Osteocyte (in vitro differentiated cells): Measurements from ENCODE around the gene DENND1A. TPM values are rescaled to one million over a fixed set of nuclear protein-coding genes. Genes with fewer than 3 reads are reported as not detected.
A peak's percentile ranks its signal among the peaks of the same experiment; 100 is the strongest.

Experiments
- DNase-seq: peaks from one replicate; pipeline ENCODE4 v3.0.0; 2021; ENCODE audit warnings: mixed read lengths; ENCODE audit not compliant: unreplicated experiment; ENCODE audit errors: extremely low spot score
- H3K27ac Mint-ChIP-seq: one replicate; pipeline ENCODE4 v1.8.0; 2021; ENCODE audit warnings: mild to moderate bottlenecking, mixed read lengths; ENCODE audit not compliant: unreplicated experiment
- H3K27me3 Mint-ChIP-seq: one replicate; pipeline ENCODE4 v1.8.0; 2021; ENCODE audit warnings: mixed read lengths; ENCODE audit not compliant: unreplicated experiment
- H3K36me3 Mint-ChIP-seq: one replicate; pipeline ENCODE4 v1.8.0; 2021; ENCODE audit warnings: mixed read lengths; ENCODE audit not compliant: unreplicated experiment
- H3K4me1 Mint-ChIP-seq: one replicate; pipeline ENCODE4 v1.8.0; 2021; ENCODE audit warnings: mixed read lengths; ENCODE audit not compliant: unreplicated experiment
- H3K4me3 Mint-ChIP-seq: one replicate; pipeline ENCODE4 v1.8.0; 2021; ENCODE audit warnings: mild to moderate bottlenecking, moderate library complexity, mixed read lengths; ENCODE audit not compliant: unreplicated experiment
- H3K9me3 Mint-ChIP-seq: one replicate; pipeline ENCODE4 v1.8.0; 2021; ENCODE audit warnings: mixed read lengths; ENCODE audit not compliant: unreplicated experiment
- total RNA-seq: library from RNA; stranded (reverse); gene quantifications from 2 replicates; pipeline ENCODE4 v1.2.1, GENCODE V29; 2021
- TF ChIP-seq, protein P1 (sequence below): fragments of 200-600 bp; sonication (generic); IDR thresholded peaks from 2 replicates; pipeline ENCODE4 v1.5.0; 2021; ENCODE audit warnings: antibody characterized with exemption, mild to moderate bottlenecking, moderate library complexity

The DENND1A gene
- total RNA-seq, 1 donor from 2014 or later, result 19.8 TPM

GRCh38 chr9:123868002-123868401 is 61.9 kb downstream of the DENND1A start:
- Mint-ChIP-seq H3K27me3 (no peaks in the 10 kb centered on the region), H3K9me3 (no peaks in the 10 kb centered on the region), H3K4me3 (peak overlapping the region; percentile 29), H3K36me3 (peaks cover 2% of the 10 kb centered on the region), H3K27ac (peak overlapping the region; percentile 54), H3K4me1 (peaks cover 38% of the 10 kb centered on the region)
- TF ChIP-seq, protein P1, sequence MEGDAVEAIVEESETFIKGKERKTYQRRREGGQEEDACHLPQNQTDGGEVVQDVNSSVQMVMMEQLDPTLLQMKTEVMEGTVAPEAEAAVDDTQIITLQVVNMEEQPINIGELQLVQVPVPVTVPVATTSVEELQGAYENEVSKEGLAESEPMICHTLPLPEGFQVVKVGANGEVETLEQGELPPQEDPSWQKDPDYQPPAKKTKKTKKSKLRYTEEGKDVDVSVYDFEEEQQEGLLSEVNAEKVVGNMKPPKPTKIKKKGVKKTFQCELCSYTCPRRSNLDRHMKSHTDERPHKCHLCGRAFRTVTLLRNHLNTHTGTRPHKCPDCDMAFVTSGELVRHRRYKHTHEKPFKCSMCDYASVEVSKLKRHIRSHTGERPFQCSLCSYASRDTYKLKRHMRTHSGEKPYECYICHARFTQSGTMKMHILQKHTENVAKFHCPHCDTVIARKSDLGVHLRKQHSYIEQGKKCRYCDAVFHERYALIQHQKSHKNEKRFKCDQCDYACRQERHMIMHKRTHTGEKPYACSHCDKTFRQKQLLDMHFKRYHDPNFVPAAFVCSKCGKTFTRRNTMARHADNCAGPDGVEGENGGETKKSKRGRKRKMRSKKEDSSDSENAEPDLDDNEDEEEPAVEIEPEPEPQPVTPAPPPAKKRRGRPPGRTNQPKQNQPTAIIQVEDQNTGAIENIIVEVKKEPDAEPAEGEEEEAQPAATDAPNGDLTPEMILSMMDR, result no peak
- DNase-seq, result no peak

DNA sequence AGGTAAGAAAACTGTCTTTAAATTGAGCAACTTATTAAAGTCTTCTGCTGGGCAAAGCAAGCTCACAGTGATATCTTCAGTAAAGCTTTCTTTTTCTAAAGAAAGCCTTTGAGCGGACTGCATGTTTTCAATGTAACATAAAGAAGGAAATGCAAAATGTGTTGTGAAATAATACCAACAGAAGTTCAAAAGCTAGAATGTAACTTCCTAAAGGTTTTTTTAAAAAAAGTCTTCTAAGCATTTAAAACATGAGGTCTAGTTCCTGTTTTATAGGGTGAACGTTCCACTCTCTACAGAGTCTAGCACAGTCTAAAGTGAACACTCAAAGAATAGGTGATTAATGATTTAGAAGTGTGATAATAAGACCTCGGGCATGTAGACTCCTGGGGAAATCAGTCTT is 62.9 kb downstream of the DENND1A start:
- peaks cover 43% of the 10 kb centered on the region for H3K4me1 Mint-ChIP-seq
- H3K27ac Mint-ChIP-seq, result no peak overlapping the region
- DNase-seq, result no peak
- TF ChIP-seq, protein P1, result no peak
- H3K27me3 Mint-ChIP-seq, result no peaks in the 10 kb centered on the region
- H3K9me3 Mint-ChIP-seq, result no peaks in the 10 kb centered on the region
- H3K4me3 Mint-ChIP-seq, result no peak overlapping the region
- H3K36me3 Mint-ChIP-seq, result peaks cover 2% of the 10 kb centered on the region

DNA sequence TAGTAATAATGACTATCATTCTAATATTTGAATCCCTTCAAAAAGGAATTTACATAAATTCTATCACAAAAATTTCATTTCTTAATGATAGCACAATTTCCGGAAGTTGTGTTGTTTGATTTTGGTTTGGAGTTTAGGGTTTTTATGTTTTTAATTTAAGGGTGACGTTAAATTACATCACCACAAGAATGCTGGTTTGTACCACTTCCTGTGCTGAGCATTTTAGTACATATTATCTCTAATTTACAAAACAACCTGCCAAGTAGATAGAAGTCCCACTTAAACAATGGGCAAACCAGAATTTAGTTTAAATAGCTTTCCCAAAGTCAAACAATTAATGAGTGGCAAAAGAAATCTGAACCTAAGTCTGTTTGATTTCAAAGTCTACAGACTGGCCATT is 63.4 kb downstream of the DENND1A start:
- H3K27me3 Mint-ChIP-seq, result no peaks in the 10 kb centered on the region
- H3K4me3 Mint-ChIP-seq, result no peak overlapping the region
- no peak overlapping the region for H3K27ac Mint-ChIP-seq
- no peak for DNase-seq
- TF ChIP-seq, protein P1, result no peak
- peaks cover 40% of the 10 kb centered on the region for H3K4me1 Mint-ChIP-seq
- peaks cover 2% of the 10 kb centered on the region for H3K36me3 Mint-ChIP-seq
- no peaks in the 10 kb centered on the region for H3K9me3 Mint-ChIP-seq

GRCh38 chr9:123865226-123866000 is 64.5 kb downstream of the DENND1A start:
- no peaks in the 10 kb centered on the region for H3K27me3 Mint-ChIP-seq
- peaks cover 2% of the 10 kb centered on the region for H3K36me3 Mint-ChIP-seq
- DNase-seq, result no peak
- no peak overlapping the region for H3K4me3 Mint-ChIP-seq
- H3K9me3 Mint-ChIP-seq, result no peaks in the 10 kb centered on the region
- no peak overlapping the region for H3K27ac Mint-ChIP-seq
- peaks cover 40% of the 10 kb centered on the region for H3K4me1 Mint-ChIP-seq
- TF ChIP-seq, protein P1, result no peak

DNA sequence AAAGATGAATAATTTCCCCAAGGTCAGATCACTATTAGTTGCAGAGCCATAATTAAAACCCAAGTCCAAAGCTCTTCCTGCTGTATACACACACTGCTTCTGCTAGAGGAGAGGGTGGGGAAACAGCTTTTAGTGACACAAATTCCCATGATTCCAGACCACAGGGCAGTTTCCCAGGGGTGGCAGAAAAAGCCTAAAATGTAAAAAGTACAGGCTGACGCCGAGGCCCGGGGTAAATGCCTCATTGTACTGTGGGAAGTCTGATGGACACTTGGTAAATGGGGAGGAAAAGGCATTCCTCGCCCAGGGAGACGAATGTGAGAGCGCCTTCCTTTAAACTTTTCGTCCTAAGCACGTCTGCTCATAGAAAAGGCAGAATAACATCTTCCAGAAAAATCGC is 65.7 kb downstream of the DENND1A start:
- H3K4me3 Mint-ChIP-seq, result no peak overlapping the region
- TF ChIP-seq, protein P1, result no peak
- H3K9me3 Mint-ChIP-seq, result no peaks in the 10 kb centered on the region
- no peaks in the 10 kb centered on the region for H3K36me3 Mint-ChIP-seq
- peaks cover 40% of the 10 kb centered on the region for H3K4me1 Mint-ChIP-seq
- DNase-seq, result no peak
- H3K27me3 Mint-ChIP-seq, result no peaks in the 10 kb centered on the region
- H3K27ac Mint-ChIP-seq, result no peak overlapping the region
